ENCODE results near the gene MERTK. TPM values are rescaled to one million over a fixed set of nuclear protein-coding genes. Genes with fewer than 3 reads are reported as not detected.

The MERTK gene
- total RNA-seq, 4 donors from 2014 or later, result 29.4 to 63.0 (median 48.6) TPM

GRCh38 chr2:111940333-111941196 lies 42.2 kb downstream of the MERTK start:
- no peak for TF ChIP-seq CTCF (IDR thresholded peaks at IDR 0.05)
- no peak for ATAC-seq (ENCODE audit: low FRiP score)
- no peak for DNase-seq (ENCODE audit: low spot score)

GRCh38 chr2:111941531-111941930 lies 43.1 kb downstream of the MERTK start:
- ATAC-seq (ENCODE audit: low FRiP score) (no peak), DNase-seq (ENCODE audit: low spot score) (no peak)
- TF ChIP-seq CTCF (IDR thresholded peaks at IDR 0.05), result no peak

- no peak for TF ChIP-seq CTCF (IDR thresholded peaks at IDR 0.05)
- ATAC-seq (ENCODE audit: low FRiP score) (no peak), DNase-seq (ENCODE audit: low spot score) (no peak)
Observed at GRCh38 chr2:111944531-111945210, 46.3 kb downstream of the MERTK start.

GRCh38 chr2:111945444-111946293 lies 47.3 kb downstream of the MERTK start:
- no peak for TF ChIP-seq CTCF (IDR thresholded peaks at IDR 0.05)
- no peak for DNase-seq (ENCODE audit: low spot score)
- peak; percentile 54 for ATAC-seq (ENCODE audit: low FRiP score)

GRCh38 chr2:111946294-111947114 lies 48.1 kb downstream of the MERTK start:
- DNase-seq (ENCODE audit: low spot score) (no peak), ATAC-seq (ENCODE audit: low FRiP score) (peak; percentile 94)
- no peak for TF ChIP-seq CTCF (IDR thresholded peaks at IDR 0.05)

- ATAC-seq (ENCODE audit: low FRiP score) (no peak), DNase-seq (ENCODE audit: low spot score) (no peak)
- no peak for TF ChIP-seq CTCF (IDR thresholded peaks at IDR 0.05)
Observed at GRCh38 chr2:111947219-111947618, 48.8 kb downstream of the MERTK start.
